Endothelial cell of umbilical vein (primary cell): Measurements from ENCODE around the gene NEO1. TPM values are rescaled to one million over a fixed set of nuclear protein-coding genes. Genes with fewer than 3 reads are reported as not detected.

Experiments
- BruUV-seq: library from RNA; stranded (reverse); fragments of 400-500 nt; replicated peaks from 2 replicates; lab custom pipeline; 2021; lab: Mats Ljungman, UMichigan
- CTCF ChIA-PET: fragments of 300-600, 350-600 bp; sonication (Branson Sonifier 250); formaldehyde crosslinking; loops from one replicate; lab custom pipeline; 2021; ENCODE audit warnings: antibody characterized with exemption, inconsistent platforms; lab: Charles Lee
- POLR2A ChIA-PET: fragments of 300-600, 350-600 bp; sonication (Branson Sonifier 250); formaldehyde crosslinking; loops from one replicate; lab custom pipeline; 2021; ENCODE audit warnings: antibody characterized with exemption, inconsistent platforms; lab: Charles Lee
- DNase-seq: peaks from one replicate; pipeline ENCODE4 v3.0.0-alpha.2; 2011; ENCODE audit warnings: low read depth, low spot score
- FAIRE-seq: peaks from 2 replicates; lab custom pipeline; 2011; peaks lifted over from hg19 to GRCh38; lab: Jason Lieb, UNC
- H2AFZ ChIP-seq: 2 replicates; pipeline ENCODE4 v1.6.0; 2012; ENCODE audit warnings: low read depth, low read length, control low read depth, inconsistent platforms
- H3K27ac ChIP-seq: 2 replicates; pipeline ENCODE4 v1.5.1; 2011; ENCODE audit warnings: low read depth, mild to moderate bottlenecking, control low read depth, low read length, moderate library complexity; ENCODE audit not compliant: insufficient read depth
- H3K27me3 ChIP-seq, 2 experiments: 2 replicates each; pipeline versions ENCODE4 v1.6.0 to v1.6.1; 2011; ENCODE audit warnings: low read length in 2 of 2, mixed read lengths in 1 of 2; ENCODE audit not compliant: control insufficient read depth in 2 of 2, insufficient read depth in 2 of 2
- H3K36me3 ChIP-seq, 2 experiments: 2 replicates in 1 of 2; 3 replicates in 1 of 2; pipeline ENCODE4 v1.5.1; 2011; ENCODE audit warnings: low read length in 2 of 2, mild to moderate bottlenecking in 1 of 2, moderate library complexity in 1 of 2; ENCODE audit not compliant: control insufficient read depth in 2 of 2, insufficient read depth in 2 of 2; ENCODE audit errors: extremely low read depth in 1 of 2
- H3K4me1 ChIP-seq: 3 replicates; pipeline ENCODE4 v1.5.1; 2011; ENCODE audit warnings: mild to moderate bottlenecking, low read length; ENCODE audit not compliant: control insufficient read depth, insufficient read depth; ENCODE audit errors: extremely low read depth
- H3K4me2 ChIP-seq: 2 replicates; pipeline ENCODE4 v1.6.1; 2011; ENCODE audit warnings: low read length, control low read depth, mixed read lengths; ENCODE audit not compliant: insufficient read depth
- H3K4me3 ChIP-seq, 3 experiments: fragments of 200-600 bp in 1 of 3; sonication (generic), shearing (Covaris generic) in 1 of 3; replicated peaks in 1 of 3; 2 replicates each; pipeline ENCODE4 v1.5.1; 2011 to 2016; ENCODE audit warnings: control low read depth in 3 of 3, low read length in 3 of 3, mild to moderate bottlenecking in 2 of 3, inconsistent platforms in 1 of 3, low read depth in 1 of 3, moderate library complexity in 1 of 3; ENCODE audit not compliant: insufficient read depth in 1 of 3
- H3K79me2 ChIP-seq: 2 replicates; pipeline ENCODE4 v1.6.0; 2012; ENCODE audit warnings: low read length, inconsistent platforms; ENCODE audit not compliant: control insufficient read depth, insufficient read depth
- H3K9ac ChIP-seq: replicated peaks from 2 replicates; pipeline ENCODE3; 2011; ENCODE audit warnings: low read length, control low read depth; ENCODE audit not compliant: insufficient read depth; ENCODE audit errors: extremely low read depth
- H3K9me1 ChIP-seq: replicated peaks from 3 replicates; pipeline ENCODE4 v1.6.0; 2011; ENCODE audit warnings: mild to moderate bottlenecking, low read length; ENCODE audit not compliant: control insufficient read depth, insufficient read depth; ENCODE audit errors: extremely low read depth
- H3K9me3 ChIP-seq: replicated peaks from 2 replicates; pipeline ENCODE4 v1.5.1; 2012; ENCODE audit warnings: low read length, inconsistent platforms; ENCODE audit not compliant: control insufficient read depth, insufficient read depth
- H4K20me1 ChIP-seq: replicated peaks from 2 replicates; pipeline ENCODE3; 2011; ENCODE audit warnings: mild to moderate bottlenecking, low read length; ENCODE audit not compliant: control insufficient read depth, insufficient read depth; ENCODE audit errors: extremely low read depth
- CTCF ChIP-seq, 2 donors: IDR thresholded peaks; 1 replicate in 1 of 2; 2 replicates in 1 of 2; pipeline ENCODE4 v1.5.1; 2011; ENCODE audit warnings: low read length in 2 of 2, mild to moderate bottlenecking in 2 of 2, moderate library complexity in 2 of 2, control low read depth in 1 of 2, inconsistent platforms in 1 of 2, low read depth in 1 of 2; ENCODE audit not compliant: insufficient read depth in 1 of 2; ENCODE audit errors: extremely low read depth in 1 of 2
- EZH2 ChIP-seq: IDR thresholded peaks from 2 replicates; pipeline ENCODE4 v1.6.1; 2012; ENCODE audit warnings: borderline replicate concordance, low read depth, mild to moderate bottlenecking, moderate library complexity, low read length, inconsistent platforms; ENCODE audit not compliant: severe bottlenecking
- FOS ChIP-seq: IDR thresholded peaks from 2 replicates; pipeline ENCODE4 v1.6.1; 2011; ENCODE audit warnings: mild to moderate bottlenecking, low read length, moderate library complexity, borderline replicate concordance; ENCODE audit not compliant: insufficient read depth
- GATA2 ChIP-seq: IDR thresholded peaks from 2 replicates; pipeline ENCODE4 v1.7.0; 2011; ENCODE audit warnings: low read depth, mild to moderate bottlenecking, moderate library complexity, mixed read lengths, low read length; ENCODE audit not compliant: insufficient read length, insufficient read depth
- JUN ChIP-seq: IDR thresholded peaks from 2 replicates; pipeline ENCODE4 v1.6.1; 2011; ENCODE audit warnings: borderline replicate concordance, low read depth; ENCODE audit not compliant: insufficient read length, insufficient read depth
- MAX ChIP-seq: IDR thresholded peaks from 2 replicates; pipeline ENCODE4 v1.6.1; 2011; ENCODE audit not compliant: insufficient read depth, insufficient read length
- MYC ChIP-seq: IDR thresholded peaks from one replicate; pipeline ENCODE4 v1.6.1; 2011; ENCODE audit warnings: mild to moderate bottlenecking, low read depth, low read length
- POLR2A ChIP-seq: IDR thresholded peaks from 2 replicates; pipeline ENCODE4 v1.6.1; 2012; ENCODE audit warnings: low read depth, mild to moderate bottlenecking, control low read depth, low read length
- POLR2AphosphoS5 ChIP-seq: IDR thresholded peaks from 2 replicates; pipeline ENCODE4 v1.6.1; 2012; ENCODE audit warnings: low read depth, mild to moderate bottlenecking, control low read depth, low read length, moderate library complexity; ENCODE audit not compliant: insufficient read depth
- dilution Hi-C: fragments of 300-500 bp; cut with MboI; formaldehyde crosslinking; loops from one replicate; pipeline ENCODE4 v1.15.0; 2019; ENCODE audit warnings: low sequenced_read_pairs; ENCODE audit not compliant: extremely low pct_ligation_motif_present
- intact Hi-C: fragments of 100-400 bp; cut with micrococcal nuclease; formaldehyde crosslinking; loops from one replicate; pipeline ENCODE4 v1.10.0; 2022
- polyA plus RNA-seq, 4 experiments: library from polyadenylated mRNA; depleted of rRNA in 3 of 4; stranded (reverse) in 3 of 4; unstranded in 1 of 4; fragments of >200 nt; gene quantifications; 2 replicates each; pipeline versions ENCODE4 v1.2.1 to v1.2.3, GENCODE V29; 2011 to 2012; ENCODE audit warnings: missing spikeins in 1 of 4
- total RNA-seq: library from RNA; stranded (reverse); gene quantifications from 2 replicates; pipeline ENCODE4 v1.2.3, GENCODE V29; 2021

NEO1 gene
- total and polyA plus RNA-seq, 2 donors (not counting 3 experiments of a cell fraction or from before 2014, with no cell fraction given): 0.12 to 0.35 TPM

- no peak overlapping the region for H2AFZ ChIP-seq
- H4K20me1 ChIP-seq: no peaks in the 10 kb centered on the region
- no peak overlapping the region for H3K9ac ChIP-seq
- intact Hi-C loops (no loop called here), dilution Hi-C loops (no loop called here)
- H3K36me3 ChIP-seq: no peaks in the 10 kb centered on the region
- no peaks in the 10 kb centered on the region for H3K4me1 ChIP-seq
- ChIA-PET POLR2A (no interaction called here), CTCF (no interaction called here)
- DNase-seq: no peak
- no peaks in the 10 kb centered on the region for H3K79me2 ChIP-seq
- H3K9me1 ChIP-seq: no peaks in the 10 kb centered on the region
- H3K27ac ChIP-seq: no peak overlapping the region
- TF ChIP-seq JUN: no peak
- no peak overlapping the region for H3K4me3 ChIP-seq
- no peak overlapping the region for H3K4me2 ChIP-seq
- no peaks in the 10 kb centered on the region for H3K9me3 ChIP-seq
- H3K27me3 ChIP-seq: no peaks in the 10 kb centered on the region
- FAIRE-seq: no peak
- no TSS peak for BruUV-seq
Observed at GRCh38 chr15:73335026-73335425, 282.8 kb downstream of the NEO1 start.

- no peak overlapping the region for H2AFZ ChIP-seq
- POLR2A ChIA-PET: no interaction called here
- H3K4me1 ChIP-seq: no peaks in the 10 kb centered on the region
- H3K9ac ChIP-seq: no peak overlapping the region
- H3K27me3 ChIP-seq: no peaks in the 10 kb centered on the region
- no peak for FAIRE-seq
- no peaks in the 10 kb centered on the region for H3K9me1 ChIP-seq
- CTCF ChIA-PET: no interaction called here
- TF ChIP-seq GATA2: no peak
- TF ChIP-seq EZH2: no peak
- no peak for TF ChIP-seq POLR2AphosphoS5
- no peak for TF ChIP-seq MAX
- TF ChIP-seq JUN: no peak
- TF ChIP-seq POLR2A: no peak
- no peak for TF ChIP-seq FOS
- TF ChIP-seq MYC: no peak
- TF ChIP-seq CTCF (IDR thresholded peaks at IDR 0.05; ENCODE audit: extremely low read depth in 1 of 2, insufficient read depth in 1 of 2, low read depth in 1 of 2, low read length in 2 of 2): no peak
- no peak for DNase-seq
- BruUV-seq: no TSS peak
- intact Hi-C loops: no loop called here
- H3K27ac ChIP-seq: no peak overlapping the region
- no peak overlapping the region for H3K4me3 ChIP-seq
- dilution Hi-C loops: no loop called here
- no peaks in the 10 kb centered on the region for H3K79me2 ChIP-seq
- H3K36me3 ChIP-seq: no peaks in the 10 kb centered on the region
- H4K20me1 ChIP-seq: no peaks in the 10 kb centered on the region
- no peak overlapping the region for H3K4me2 ChIP-seq
- H3K9me3 ChIP-seq: no peaks in the 10 kb centered on the region
Observed at GRCh38 chr15:73335471-73335870, 283.2 kb downstream of the NEO1 start.
